ENCODE results near the gene ATPAF1.

DNA sequence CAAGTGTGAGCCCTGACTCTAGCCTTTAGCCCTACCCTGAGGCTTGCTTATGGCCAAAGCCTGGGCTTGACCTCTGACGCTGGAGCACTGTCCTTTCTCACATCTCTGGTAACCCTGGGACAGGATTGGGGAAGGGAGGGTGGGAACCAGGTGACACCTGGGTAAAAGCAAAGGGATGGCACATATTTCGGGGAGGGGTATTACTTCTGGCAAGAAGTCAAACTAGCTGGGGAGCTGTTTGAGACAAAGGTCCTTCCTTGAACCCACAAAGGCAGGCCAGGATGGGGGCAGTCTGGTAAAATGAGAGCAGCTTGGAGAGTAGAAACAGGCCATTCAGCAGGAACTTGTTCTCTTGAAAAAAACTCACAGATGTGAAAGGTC lies 53.6 kb downstream of the ATPAF1 start:
- TF ChIP-seq, protein P1, sequence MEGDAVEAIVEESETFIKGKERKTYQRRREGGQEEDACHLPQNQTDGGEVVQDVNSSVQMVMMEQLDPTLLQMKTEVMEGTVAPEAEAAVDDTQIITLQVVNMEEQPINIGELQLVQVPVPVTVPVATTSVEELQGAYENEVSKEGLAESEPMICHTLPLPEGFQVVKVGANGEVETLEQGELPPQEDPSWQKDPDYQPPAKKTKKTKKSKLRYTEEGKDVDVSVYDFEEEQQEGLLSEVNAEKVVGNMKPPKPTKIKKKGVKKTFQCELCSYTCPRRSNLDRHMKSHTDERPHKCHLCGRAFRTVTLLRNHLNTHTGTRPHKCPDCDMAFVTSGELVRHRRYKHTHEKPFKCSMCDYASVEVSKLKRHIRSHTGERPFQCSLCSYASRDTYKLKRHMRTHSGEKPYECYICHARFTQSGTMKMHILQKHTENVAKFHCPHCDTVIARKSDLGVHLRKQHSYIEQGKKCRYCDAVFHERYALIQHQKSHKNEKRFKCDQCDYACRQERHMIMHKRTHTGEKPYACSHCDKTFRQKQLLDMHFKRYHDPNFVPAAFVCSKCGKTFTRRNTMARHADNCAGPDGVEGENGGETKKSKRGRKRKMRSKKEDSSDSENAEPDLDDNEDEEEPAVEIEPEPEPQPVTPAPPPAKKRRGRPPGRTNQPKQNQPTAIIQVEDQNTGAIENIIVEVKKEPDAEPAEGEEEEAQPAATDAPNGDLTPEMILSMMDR (conservative IDR thresholded peaks at IDR 0.05 in 1 of 2, IDR thresholded peaks at IDR 0.05 in 1 of 2; ENCODE audit: low read depth in 1 of 2, low read length in 2 of 2): no peak
- TF ChIP-seq EZH2 (IDR thresholded peaks at IDR 0.05; ENCODE audit: low read length, missing control alignments): no peak

Measured in fibroblast of lung (primary cell).